CD4-positive, alpha-beta T cell treated with Interleukin-12 subunit alpha and Interleukin-12 subunit beta, for 1 hour (primary cell): Measurements from ENCODE around the gene ZBED1.
"Not testable (repeated sequence)": the region's sequence is repeated elsewhere in the genome, so short reads cannot be mapped to it uniquely, and the experiment has no call there.

Source experiments
- DNase-seq: peaks from one replicate; pipeline ENCODE4 v3.0.0-alpha.2; 2020

The ZBED1 gene

GRCh38 chrX:2471641-2472040, 29.1 kb downstream of the ZBED1 start:
- no peak for DNase-seq

- DNase-seq, result not testable (repeated sequence)
Observed at GRCh38 chrX:2471126-2471525, 29.6 kb downstream of the ZBED1 start.

GRCh38 chrX:2469852-2470251, 30.9 kb downstream of the ZBED1 start:
- not testable (repeated sequence) for DNase-seq

GRCh38 chrX:2469196-2469685, 31.5 kb downstream of the ZBED1 start:
- no peak for DNase-seq

- DNase-seq, result no peak
Observed at GRCh38 chrX:2468261-2469195, 32.2 kb downstream of the ZBED1 start.

GRCh38 chrX:2466876-2467656, 33.7 kb downstream of the ZBED1 start:
- DNase-seq, result no peak

GRCh38 chrX:2464677-2465166, 36.1 kb downstream of the ZBED1 start:
- DNase-seq, result no peak

- DNase-seq, result no peak
Observed at GRCh38 chrX:2463973-2464676, 36.7 kb downstream of the ZBED1 start.

- not testable (repeated sequence) for DNase-seq
Observed at GRCh38 chrX:2463481-2463880, 37.3 kb downstream of the ZBED1 start.

- no peak for DNase-seq
Observed at GRCh38 chrX:2462780-2463179, 38.0 kb downstream of the ZBED1 start.

- no peak for DNase-seq
Observed at GRCh38 chrX:2462074-2462473, 38.7 kb downstream of the ZBED1 start.

- DNase-seq, result no peak
Observed at GRCh38 chrX:2461711-2462016, 39.1 kb downstream of the ZBED1 start.

GRCh38 chrX:2460821-2461710, 39.7 kb downstream of the ZBED1 start:
- not testable (repeated sequence) for DNase-seq

GRCh38 chrX:2460048-2460447, 40.7 kb downstream of the ZBED1 start:
- not testable (repeated sequence) for DNase-seq

- DNase-seq, result no peak
Observed at GRCh38 chrX:2458309-2458708, 42.5 kb downstream of the ZBED1 start.

GRCh38 chrX:2457289-2458133, 43.3 kb downstream of the ZBED1 start:
- no peak for DNase-seq

- not testable (repeated sequence) for DNase-seq
Observed at GRCh38 chrX:2456091-2456490, 44.7 kb downstream of the ZBED1 start.

- not testable (repeated sequence) for DNase-seq
Observed at GRCh38 chrX:2454620-2455019, 46.2 kb downstream of the ZBED1 start.

- DNase-seq, result no peak
Observed at GRCh38 chrX:2452799-2453198, 48.0 kb downstream of the ZBED1 start.

- DNase-seq, result no peak
Observed at GRCh38 chrX:2452317-2452784, 48.4 kb downstream of the ZBED1 start.
